SJSA1 (cell line): Measurements from ENCODE around the gene RAB43. TPM values are rescaled to one million over a fixed set of nuclear protein-coding genes. Genes with fewer than 3 reads are reported as not detected.
A peak's percentile ranks its signal among the peaks of the same experiment; 100 is the strongest.

Source experiments
- DNase-seq, 2 experiments: peaks; one replicate each; pipeline ENCODE4 v3.0.0-alpha.2; 2015 to 2020; ENCODE audit warnings: low spot score in 2 of 2, low read depth in 1 of 2
- H3K27ac ChIP-seq: fragments of 250-450 bp; sonication (Bioruptor Pico); 2 replicates; pipeline ENCODE4 v1.5.1; 2020; ENCODE audit warnings: mild to moderate bottlenecking, moderate library complexity
- H3K27me3 ChIP-seq: fragments of 250-450 bp; sonication (Bioruptor Pico); replicated peaks from 2 replicates; pipeline ENCODE4 v1.5.1; 2020; ENCODE audit warnings: mild to moderate bottlenecking, moderate library complexity
- H3K36me3 ChIP-seq: fragments of 250-450 bp; sonication (Bioruptor Pico); 2 replicates; pipeline ENCODE4 v1.5.1; 2020; ENCODE audit warnings: mild to moderate bottlenecking
- H3K4me1 ChIP-seq: fragments of 250-450 bp; sonication (Bioruptor Pico); replicated peaks from 2 replicates; pipeline ENCODE4 v1.6.1; 2021; ENCODE audit warnings: mild to moderate bottlenecking
- H3K4me3 ChIP-seq: fragments of 250-450 bp; sonication (Bioruptor Pico); 2 replicates; pipeline ENCODE4 v1.5.1; 2020; ENCODE audit warnings: mild to moderate bottlenecking
- H3K9me3 ChIP-seq: fragments of 250-450 bp; sonication (Bioruptor Pico); replicated peaks from 2 replicates; pipeline ENCODE4 v1.5.1; 2020; ENCODE audit warnings: mild to moderate bottlenecking
- total RNA-seq: library from RNA; depleted of rRNA; stranded (reverse); fragments of >200 nt; shearing (Covaris generic); gene quantifications from 2 replicates; pipeline ENCODE4 v1.2.3, GENCODE V29; 2014

The RAB43 gene
- total RNA-seq, 1 experiment from 2014 or later, result 12.1 TPM

DNA sequence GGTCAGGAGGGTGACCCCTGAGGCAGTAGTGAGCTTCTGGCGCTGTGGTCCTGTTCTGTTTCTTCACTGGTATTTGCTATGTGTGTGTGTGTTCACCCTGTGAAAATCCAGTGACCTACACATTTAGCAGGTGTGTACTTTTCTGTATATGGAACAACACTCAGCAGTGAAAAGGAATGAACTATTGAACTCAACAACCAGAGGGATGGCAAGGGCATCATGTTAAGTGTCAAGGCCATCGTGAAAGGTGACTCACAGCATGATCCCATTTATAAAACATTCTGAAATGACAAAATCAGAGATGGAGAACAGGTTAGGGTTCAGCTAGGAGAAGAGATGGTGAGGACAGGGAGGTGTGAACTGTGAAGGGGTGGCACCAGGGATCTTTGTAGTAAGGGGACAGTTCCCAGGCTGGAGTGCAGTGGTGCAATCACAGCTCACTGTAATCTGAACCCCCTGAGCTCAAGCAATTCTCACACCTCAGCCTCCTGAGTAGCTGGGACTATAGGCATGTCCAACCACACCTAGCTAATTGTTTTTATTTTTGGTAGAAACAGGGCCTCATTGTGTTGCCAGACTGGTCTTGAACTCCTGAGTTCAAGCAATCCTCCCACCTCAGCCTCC, 10.0 kb upstream of the RAB43 start:
- no peak for DNase-seq
- no peak overlapping the region for H3K4me3 ChIP-seq
- H3K27ac ChIP-seq, result no peak overlapping the region
- no peaks in the 10 kb centered on the region for H3K9me3 ChIP-seq
- no peaks in the 10 kb centered on the region for H3K4me1 ChIP-seq
- no peaks in the 10 kb centered on the region for H3K27me3 ChIP-seq
- H3K36me3 ChIP-seq, result peaks cover 68% of the 10 kb centered on the region

- Histone ChIP-seq H3K4me1 (no peaks in the 10 kb centered on the region), H3K36me3 (peaks cover 64% of the 10 kb centered on the region), H3K9me3 (no peaks in the 10 kb centered on the region), H3K27me3 (no peaks in the 10 kb centered on the region), H3K4me3 (no peak overlapping the region), H3K27ac (no peak overlapping the region)
- no peak for DNase-seq
Measured at GRCh38 chr3:129130291-129130813, 8.7 kb upstream of the RAB43 start.

GRCh38 chr3:129128357-129129155, 7.0 kb upstream of the RAB43 start:
- Histone ChIP-seq H3K36me3 (peaks cover 46% of the 10 kb centered on the region), H3K27me3 (no peaks in the 10 kb centered on the region), H3K4me1 (no peaks in the 10 kb centered on the region), H3K27ac (no peak overlapping the region), H3K9me3 (no peaks in the 10 kb centered on the region), H3K4me3 (no peak overlapping the region)
- DNase-seq, result no peak

- no peak overlapping the region for H3K4me3 ChIP-seq
- H3K27ac ChIP-seq, result no peak overlapping the region
- H3K4me1 ChIP-seq, result no peaks in the 10 kb centered on the region
- no peaks in the 10 kb centered on the region for H3K9me3 ChIP-seq
- DNase-seq, result no peak
- no peaks in the 10 kb centered on the region for H3K27me3 ChIP-seq
- peaks cover 31% of the 10 kb centered on the region for H3K36me3 ChIP-seq
Measured at GRCh38 chr3:129126726-129127280, 5.2 kb upstream of the RAB43 start.

DNA sequence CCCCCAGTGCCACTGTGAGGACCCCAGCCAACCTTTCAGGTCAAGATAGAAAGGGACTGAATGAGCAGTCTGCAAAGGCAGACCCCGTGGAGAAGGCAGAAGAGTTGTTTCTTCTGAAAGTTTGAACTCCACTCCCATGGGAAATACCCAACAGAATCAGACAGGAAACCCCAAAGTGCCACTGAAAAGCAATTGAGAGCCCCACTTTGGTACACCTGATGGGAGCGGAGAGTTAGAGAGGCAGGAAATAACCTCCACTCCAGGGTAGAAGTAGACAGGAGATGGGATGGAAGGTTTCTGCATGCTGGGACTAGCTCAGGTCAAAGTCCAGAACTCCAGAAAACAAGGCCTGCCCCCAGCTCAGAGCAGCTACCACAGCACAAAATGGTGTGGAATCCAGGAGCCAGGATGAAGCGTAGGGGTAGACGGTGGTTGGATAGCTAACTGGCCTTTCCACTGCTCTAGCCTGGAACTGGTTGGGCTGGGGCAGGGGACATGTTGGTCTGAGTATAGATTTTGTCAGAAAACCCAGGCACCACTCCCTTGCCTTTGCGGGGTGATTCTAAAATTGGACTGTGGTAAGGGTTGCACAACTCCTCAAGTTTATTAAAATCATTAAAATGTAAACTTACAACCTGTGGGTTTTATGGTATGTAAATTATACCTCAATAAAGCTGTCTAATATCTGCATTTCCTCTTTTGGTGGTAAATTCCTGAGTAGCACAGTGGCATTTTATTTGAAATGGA, 1.9 kb upstream of the RAB43 start:
- Histone ChIP-seq H3K9me3 (no peaks in the 10 kb centered on the region), H3K4me3 (no peak overlapping the region), H3K4me1 (peaks cover 10% of the 10 kb centered on the region), H3K27ac (no peak overlapping the region), H3K27me3 (no peaks in the 10 kb centered on the region), H3K36me3 (no peaks in the 10 kb centered on the region; the same call in 1 of the 2 replicates)
- DNase-seq, result no peak

- no peak for DNase-seq
Measured at GRCh38 chr3:129122412-129123011, 908 bp upstream of the RAB43 start.

DNA sequence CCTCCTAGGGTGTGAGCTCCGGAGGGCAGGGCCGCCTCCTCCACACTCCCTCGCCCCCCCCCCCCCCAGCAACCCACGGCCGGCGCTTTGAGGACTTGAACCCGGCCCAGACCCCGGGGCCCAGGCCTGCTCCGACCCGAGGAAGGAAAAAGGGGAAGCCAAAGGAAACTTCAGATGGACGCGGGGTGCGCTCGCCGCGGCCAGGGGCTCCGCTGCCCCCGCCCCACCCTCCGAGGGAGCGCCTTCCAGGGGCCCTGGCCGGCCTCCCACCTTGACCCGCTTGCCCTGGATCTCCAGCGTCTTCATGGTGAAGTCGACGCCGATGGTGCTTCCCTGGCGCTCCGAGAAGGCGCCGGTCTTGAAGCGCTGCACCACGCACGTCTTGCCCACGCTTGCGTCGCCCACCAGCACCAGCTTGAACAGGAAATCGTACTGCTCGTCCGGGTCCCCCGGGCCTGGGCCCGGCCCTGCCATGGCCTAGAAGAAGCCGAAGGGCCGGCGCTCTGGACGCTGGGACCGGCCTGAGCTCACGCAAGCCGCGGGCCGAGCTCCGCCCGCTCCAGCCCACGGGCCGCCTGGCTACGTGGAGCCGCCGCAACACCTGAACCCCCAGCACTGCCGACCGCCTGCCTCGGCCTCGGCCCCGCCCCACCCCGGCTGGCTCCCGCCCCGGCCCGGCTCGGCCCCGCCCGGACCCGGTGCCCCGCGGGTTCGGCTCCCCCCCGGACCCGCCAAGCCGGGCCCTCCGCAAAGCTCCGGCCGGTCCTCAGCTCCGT, 400 bp downstream of the RAB43 start:
- H3K27me3 ChIP-seq, result no peaks in the 10 kb centered on the region
- H3K4me1 ChIP-seq, result peaks cover 10% of the 10 kb centered on the region
- peak in 1 of 2 experiments; percentile 38 for DNase-seq
- peak overlapping the region; percentile 16; the same call in 1 of the 2 replicates for H3K27ac ChIP-seq
- peaks cover 13% of the 10 kb centered on the region for H3K36me3 ChIP-seq
- H3K4me3 ChIP-seq, result peak overlapping the region; percentile 67
- H3K9me3 ChIP-seq, result no peaks in the 10 kb centered on the region

More at GRCh38 chr3:129122412-129123011, 908 bp upstream of the RAB43 start:
- H3K4me3 ChIP-seq, result no peak overlapping the region
- H3K36me3 ChIP-seq, result peaks cover 9% of the 10 kb centered on the region
- H3K27me3 ChIP-seq, result no peaks in the 10 kb centered on the region
- H3K4me1 ChIP-seq, result peaks cover 10% of the 10 kb centered on the region
- H3K9me3 ChIP-seq, result no peaks in the 10 kb centered on the region
- no peak overlapping the region for H3K27ac ChIP-seq

DNA sequence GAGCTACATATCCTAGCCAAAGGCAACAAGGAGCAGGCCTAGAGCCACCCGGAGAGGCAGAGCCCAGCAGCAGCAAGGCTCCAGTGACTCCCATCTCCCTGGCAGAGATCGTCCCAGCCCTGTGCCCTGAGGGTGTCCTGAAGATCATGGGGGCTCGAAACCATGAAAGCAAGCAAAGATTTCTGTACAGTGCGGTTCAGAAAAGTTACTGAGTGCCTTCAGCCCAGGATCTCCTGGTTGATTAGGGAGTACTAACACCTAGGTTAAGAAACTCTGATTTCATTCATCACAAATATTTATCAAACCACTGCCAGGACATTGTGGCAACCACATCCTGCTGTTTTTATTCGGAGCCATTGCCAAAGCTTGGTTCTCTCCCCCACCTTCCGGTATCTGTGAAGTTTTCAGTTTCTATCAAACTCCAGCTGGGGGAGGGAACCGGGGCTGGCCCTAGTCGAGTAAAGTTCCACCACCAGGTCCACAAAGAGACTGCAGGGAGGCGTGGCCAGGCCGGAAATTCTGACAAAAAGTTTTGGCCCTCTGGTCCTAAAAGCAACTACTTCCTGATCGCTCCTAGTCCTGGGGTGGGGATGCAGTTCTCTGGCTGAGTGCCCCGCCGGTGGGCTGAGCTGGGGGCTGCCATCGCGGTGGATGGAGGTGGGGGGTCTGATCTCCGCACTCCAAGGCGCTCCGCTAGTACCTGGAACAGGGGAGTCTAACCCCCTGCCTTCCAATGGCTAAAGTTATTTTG, 1.2 kb downstream of the RAB43 start:
- Histone ChIP-seq H3K9me3 (no peaks in the 10 kb centered on the region), H3K4me3 (peak overlapping the region; percentile 67), H3K4me1 (peaks cover 10% of the 10 kb centered on the region), H3K36me3 (peaks cover 13% of the 10 kb centered on the region), H3K27ac (peak overlapping the region; percentile 42), H3K27me3 (no peaks in the 10 kb centered on the region)
- DNase-seq, result peak; percentile 83 to 88

DNA sequence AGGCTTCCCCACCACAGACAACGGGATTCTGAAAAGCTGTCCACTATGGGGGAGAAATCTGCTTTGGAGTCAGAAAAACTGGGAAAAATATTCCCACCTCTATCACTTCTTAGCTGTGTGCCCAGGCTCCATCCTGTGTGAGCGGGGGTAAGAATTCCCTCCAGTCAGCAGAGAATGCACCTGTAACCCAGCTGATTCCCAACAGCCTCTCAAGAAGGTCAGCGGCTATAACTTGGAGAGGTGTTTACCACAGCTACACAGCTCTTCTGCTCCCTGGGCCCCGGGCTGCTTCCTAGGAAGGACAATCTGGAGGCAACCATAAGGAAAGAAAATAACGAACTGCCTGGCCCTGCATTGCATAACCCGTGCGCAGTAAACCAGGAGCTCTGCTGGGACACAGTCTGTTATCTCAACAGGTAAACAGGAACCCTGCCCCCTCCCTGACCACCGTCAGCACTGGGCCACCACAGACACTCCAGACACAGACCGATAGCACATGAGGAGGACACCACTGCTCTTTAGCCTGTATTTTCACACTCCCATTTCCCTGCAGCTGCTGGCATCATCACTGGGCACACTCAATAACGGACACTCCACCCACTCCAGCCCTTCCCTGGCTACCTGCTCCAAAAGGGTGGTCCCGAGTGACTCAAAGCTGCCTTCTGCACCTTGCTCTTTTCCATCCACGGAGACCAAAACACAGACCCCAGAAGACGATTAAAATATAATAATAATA, 2.1 kb downstream of the RAB43 start:
- Histone ChIP-seq H3K9me3 (no peaks in the 10 kb centered on the region), H3K27ac (peak overlapping the region; percentile 42; the same call in 1 of the 2 replicates), H3K27me3 (no peaks in the 10 kb centered on the region), H3K4me3 (peak overlapping the region; percentile 67), H3K36me3 (peaks cover 13% of the 10 kb centered on the region), H3K4me1 (peaks cover 10% of the 10 kb centered on the region)
- no peak for DNase-seq

DNA sequence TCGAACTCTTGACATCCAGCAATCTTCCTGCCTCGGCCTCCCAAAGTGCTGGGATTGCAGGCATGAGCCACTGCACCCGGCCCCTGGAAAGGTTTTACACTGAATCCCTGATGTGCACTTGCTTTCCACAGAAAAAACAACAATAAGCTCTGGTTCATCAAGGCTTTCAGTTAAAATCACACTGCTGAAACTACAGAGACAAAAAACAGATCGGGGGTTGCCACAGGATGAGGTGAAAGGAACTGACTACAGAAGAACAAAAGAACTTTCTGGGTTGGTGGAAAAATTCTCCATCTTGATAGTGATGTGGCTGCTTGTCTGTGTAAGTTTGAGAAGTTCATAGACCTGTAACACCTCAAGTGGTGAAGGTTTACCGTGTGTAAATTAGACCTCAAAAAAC, 2.9 kb downstream of the RAB43 start:
- Histone ChIP-seq H3K27ac (no peak overlapping the region), H3K4me3 (no peak overlapping the region), H3K9me3 (no peaks in the 10 kb centered on the region), H3K4me1 (peaks cover 10% of the 10 kb centered on the region), H3K36me3 (peaks cover 13% of the 10 kb centered on the region), H3K27me3 (no peaks in the 10 kb centered on the region)
- no peak for DNase-seq

DNA sequence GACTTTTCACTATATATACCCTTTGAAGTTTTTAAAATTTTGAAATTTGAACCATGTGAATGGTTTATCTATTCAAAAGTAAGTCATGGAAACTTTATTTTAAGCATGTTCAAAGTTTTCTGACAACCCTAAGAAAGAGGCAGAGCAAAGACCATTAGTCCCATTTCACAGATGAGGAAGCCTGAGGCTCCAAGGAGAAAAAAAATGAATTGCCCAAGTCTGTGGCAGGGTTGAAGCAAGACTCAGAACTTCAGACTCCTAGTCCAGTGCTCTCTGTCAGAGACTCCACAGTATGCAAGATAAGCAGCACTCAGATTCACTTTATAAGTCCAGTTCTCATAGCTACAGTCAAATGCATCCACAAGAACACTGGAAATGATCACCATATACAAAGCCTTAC, 4.5 kb downstream of the RAB43 start:
- Histone ChIP-seq H3K4me3 (no peak overlapping the region), H3K36me3 (peaks cover 13% of the 10 kb centered on the region), H3K27ac (no peak overlapping the region), H3K27me3 (no peaks in the 10 kb centered on the region), H3K4me1 (peaks cover 10% of the 10 kb centered on the region), H3K9me3 (no peaks in the 10 kb centered on the region)
- DNase-seq, result no peak
